Gastroesophageal sphincter (tissue), 3 donors: Measurements from ENCODE around the gene PTCH1.

ENCODE experiments used
- POLR2A ChIP-seq, 2 donors: fragments of 450-650 bp; IDR thresholded peaks; one replicate each; pipeline ENCODE4 v1.6.1; 2017; ENCODE audit warnings: antibody characterized with exemption in 2 of 2, mild to moderate bottlenecking in 2 of 2, moderate library complexity in 1 of 2
- POLR2AphosphoS5 ChIP-seq: sonication (generic); formaldehyde crosslinking; IDR thresholded peaks from one replicate; pipeline ENCODE4 v1.6.1; 2017; ENCODE audit warnings: antibody characterized with exemption
- TF ChIP-seq, protein P1 (sequence below), 4 experiments: fragments of 200-600 bp in 2 of 4; fragments of 450-650 bp in 2 of 4; sonication (generic) in 1 of 4; IDR thresholded peaks; one replicate each; pipeline ENCODE4 v1.5.1; 2017 to 2019; ENCODE audit warnings: antibody characterized with exemption in 4 of 4, mild to moderate bottlenecking in 2 of 4, moderate library complexity in 2 of 4

GRCh38 chr9:95481000-95481399, 35.8 kb downstream of the PTCH1 start:
- TF ChIP-seq POLR2A (IDR thresholded peaks at IDR 0.05) (no peak), POLR2AphosphoS5 (no peak)
- TF ChIP-seq, protein P1, sequence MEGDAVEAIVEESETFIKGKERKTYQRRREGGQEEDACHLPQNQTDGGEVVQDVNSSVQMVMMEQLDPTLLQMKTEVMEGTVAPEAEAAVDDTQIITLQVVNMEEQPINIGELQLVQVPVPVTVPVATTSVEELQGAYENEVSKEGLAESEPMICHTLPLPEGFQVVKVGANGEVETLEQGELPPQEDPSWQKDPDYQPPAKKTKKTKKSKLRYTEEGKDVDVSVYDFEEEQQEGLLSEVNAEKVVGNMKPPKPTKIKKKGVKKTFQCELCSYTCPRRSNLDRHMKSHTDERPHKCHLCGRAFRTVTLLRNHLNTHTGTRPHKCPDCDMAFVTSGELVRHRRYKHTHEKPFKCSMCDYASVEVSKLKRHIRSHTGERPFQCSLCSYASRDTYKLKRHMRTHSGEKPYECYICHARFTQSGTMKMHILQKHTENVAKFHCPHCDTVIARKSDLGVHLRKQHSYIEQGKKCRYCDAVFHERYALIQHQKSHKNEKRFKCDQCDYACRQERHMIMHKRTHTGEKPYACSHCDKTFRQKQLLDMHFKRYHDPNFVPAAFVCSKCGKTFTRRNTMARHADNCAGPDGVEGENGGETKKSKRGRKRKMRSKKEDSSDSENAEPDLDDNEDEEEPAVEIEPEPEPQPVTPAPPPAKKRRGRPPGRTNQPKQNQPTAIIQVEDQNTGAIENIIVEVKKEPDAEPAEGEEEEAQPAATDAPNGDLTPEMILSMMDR (IDR thresholded peaks at IDR 0.05): no peak
